GM18861 (cell line): ENCODE data around the gene HERPUD1.
"Not testable (repeated sequence)": the region's sequence is repeated elsewhere in the genome, so short reads cannot be mapped to it uniquely, and the experiment has no call there.

Experiments used
- ATAC-seq: cut with Tn5 transposase; IDR thresholded peaks from one replicate; pipeline ENCODE4 v1.9.1; 2021; ENCODE audit not compliant: unreplicated experiment

The HERPUD1 gene, protein sequence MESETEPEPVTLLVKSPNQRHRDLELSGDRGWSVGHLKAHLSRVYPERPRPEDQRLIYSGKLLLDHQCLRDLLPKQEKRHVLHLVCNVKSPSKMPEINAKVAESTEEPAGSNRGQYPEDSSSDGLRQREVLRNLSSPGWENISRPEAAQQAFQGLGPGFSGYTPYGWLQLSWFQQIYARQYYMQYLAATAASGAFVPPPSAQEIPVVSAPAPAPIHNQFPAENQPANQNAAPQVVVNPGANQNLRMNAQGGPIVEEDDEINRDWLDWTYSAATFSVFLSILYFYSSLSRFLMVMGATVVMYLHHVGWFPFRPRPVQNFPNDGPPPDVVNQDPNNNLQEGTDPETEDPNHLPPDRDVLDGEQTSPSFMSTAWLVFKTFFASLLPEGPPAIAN

GRCh38 chr16:56931892-56932720 is at the start of gene HERPUD1:
HERPUD1 (plus strand) TSS chr16:56932142; CDS start chr16:56932245, 103 bp downstream.
- peak; percentile 80 for ATAC-seq

GRCh38 chr16:56883586-56883985 is 48.4 kb upstream of the HERPUD1 start:
- no peak for ATAC-seq

GRCh38 chr16:56884026-56884582 is 47.8 kb upstream of the HERPUD1 start:
- no peak for ATAC-seq

GRCh38 chr16:56884929-56885328 is 47.0 kb upstream of the HERPUD1 start:
- not testable (repeated sequence) for ATAC-seq

DNA sequence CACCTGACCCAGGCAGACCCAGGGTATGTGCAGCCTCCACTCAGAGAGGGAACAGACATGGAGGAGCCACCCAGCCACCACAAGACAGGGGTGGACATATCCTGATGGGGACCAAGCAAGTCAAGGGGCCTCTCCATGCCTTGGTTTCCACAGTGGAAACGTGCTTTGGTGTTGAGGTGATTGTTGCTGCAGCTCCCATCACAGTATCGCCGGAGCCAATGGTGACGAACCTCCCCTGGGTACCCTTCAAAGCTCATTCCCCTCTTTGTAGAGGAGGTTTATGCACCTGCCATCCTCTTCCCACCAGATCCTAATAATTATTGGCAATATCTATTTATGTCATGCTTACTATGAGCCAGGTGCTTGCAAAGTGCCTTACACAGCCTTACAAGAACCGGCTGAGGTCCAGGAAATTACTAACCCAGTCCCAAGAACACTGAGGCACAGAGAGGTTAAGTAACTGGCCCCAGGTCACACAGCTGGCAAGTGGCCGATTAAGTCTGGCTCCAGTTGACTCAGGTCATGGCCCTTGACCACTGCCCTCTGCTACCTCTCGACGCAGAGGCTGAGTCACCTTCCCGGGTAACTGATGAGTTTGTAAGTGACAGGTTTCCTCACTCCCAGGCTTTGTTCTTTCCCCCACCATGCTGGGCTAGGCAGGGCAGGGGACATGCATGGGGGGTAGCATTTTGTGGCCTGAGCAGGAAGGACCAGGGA is 46.3 kb upstream of the HERPUD1 start:
- ATAC-seq: no peak

GRCh38 chr16:56886296-56886695 is 45.6 kb upstream of the HERPUD1 start:
- ATAC-seq: no peak

- ATAC-seq: no peak
Observed at GRCh38 chr16:56886826-56887225, 45.1 kb upstream of the HERPUD1 start.

DNA sequence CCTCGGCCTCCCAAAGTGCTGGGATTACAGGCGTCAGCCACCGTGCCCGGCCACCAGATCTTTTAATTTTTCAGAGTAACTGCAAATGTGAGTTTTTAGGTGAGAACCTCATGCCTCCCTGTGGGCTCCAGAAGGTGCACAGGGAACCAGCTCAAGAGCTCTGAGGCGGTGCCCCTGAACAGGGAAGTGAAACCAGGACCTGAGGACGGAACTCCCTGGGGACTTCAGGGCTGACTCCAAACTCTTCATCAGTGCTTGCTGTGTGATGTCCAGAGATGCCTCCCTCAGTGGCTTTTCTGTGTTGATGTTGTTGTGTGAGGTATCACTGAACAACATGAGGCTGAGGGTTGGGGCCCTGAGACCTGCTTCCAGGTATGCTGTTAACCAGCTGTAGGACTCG is 43.1 kb upstream of the HERPUD1 start:
- ATAC-seq: no peak

- ATAC-seq: no peak
Observed at GRCh38 chr16:56889206-56889605, 42.7 kb upstream of the HERPUD1 start.

DNA sequence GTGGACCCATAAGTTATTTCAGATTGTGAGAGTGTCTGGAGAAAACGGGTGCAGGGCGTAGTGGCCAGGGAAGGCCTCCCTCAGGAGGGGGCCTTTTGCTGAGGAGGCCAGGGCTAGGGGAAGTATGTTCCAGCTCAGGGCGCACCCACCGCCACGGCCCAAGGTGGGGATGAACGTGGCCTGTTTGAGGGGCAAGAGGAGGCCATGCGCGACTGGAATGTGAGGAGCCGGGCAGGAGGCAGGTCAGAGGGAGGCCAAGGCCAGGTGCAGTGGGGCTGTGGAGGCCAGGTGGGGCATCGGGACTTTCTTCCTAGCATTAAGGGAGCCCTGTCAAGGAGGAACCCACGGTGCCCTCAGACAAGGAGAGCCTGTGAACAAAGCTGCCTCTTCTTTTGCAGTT is 40.3 kb upstream of the HERPUD1 start:
- ATAC-seq: no peak

DNA sequence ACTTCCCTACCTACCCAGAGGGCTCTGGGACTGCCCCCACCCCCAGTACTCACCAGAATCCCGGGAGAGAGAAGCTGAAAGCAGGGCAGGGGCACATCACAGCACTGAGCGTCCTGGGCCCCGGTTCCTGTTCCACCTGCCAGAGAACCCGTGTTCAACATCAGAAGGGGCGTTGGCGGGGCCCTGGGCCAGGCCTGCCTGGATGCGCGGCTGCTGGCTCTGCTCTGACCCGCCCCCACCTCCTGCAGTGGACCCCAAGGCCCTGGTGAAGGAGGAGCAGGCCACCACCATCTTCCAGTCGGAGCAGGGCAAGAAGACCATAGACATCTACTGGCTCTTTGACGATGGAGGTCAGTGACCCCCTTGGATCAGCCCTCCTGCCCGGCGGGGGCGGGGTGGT is 39.2 kb upstream of the HERPUD1 start:
- ATAC-seq: no peak

GRCh38 chr16:56894331-56894917 is 37.5 kb upstream of the HERPUD1 start:
- no peak for ATAC-seq

DNA sequence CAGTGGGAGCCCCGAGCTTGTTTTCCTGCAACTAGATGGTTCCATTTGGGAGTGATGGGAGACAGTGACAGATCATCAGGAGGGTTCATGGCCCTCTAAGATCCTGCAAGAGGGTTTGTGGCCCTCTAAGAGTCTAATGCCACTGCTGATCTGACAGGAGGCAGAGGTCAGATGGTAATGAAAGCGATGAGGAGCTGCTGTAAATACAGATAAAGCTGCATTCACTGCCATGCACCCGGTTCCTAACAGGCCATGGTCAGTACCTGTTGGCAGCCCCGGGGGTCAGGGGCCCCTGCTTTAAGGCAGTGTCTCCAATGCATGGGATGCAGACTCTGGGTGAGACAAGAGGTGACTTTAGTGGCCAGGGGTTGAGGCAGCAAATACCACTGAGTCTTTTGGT is 36.1 kb upstream of the HERPUD1 start:
- no peak for ATAC-seq

- ATAC-seq: no peak
Observed at GRCh38 chr16:56896244-56896643, 35.7 kb upstream of the HERPUD1 start.

GRCh38 chr16:56897026-56897799 is 34.7 kb upstream of the HERPUD1 start:
- no peak for ATAC-seq

- ATAC-seq: peak; percentile 95
Observed at GRCh38 chr16:56898847-56899246, 33.1 kb upstream of the HERPUD1 start.

GRCh38 chr16:56903866-56904265 is 28.1 kb upstream of the HERPUD1 start:
- ATAC-seq: no peak

GRCh38 chr16:56907401-56907800 is 24.5 kb upstream of the HERPUD1 start:
- ATAC-seq: no peak

GRCh38 chr16:56909527-56909979 is 22.4 kb upstream of the HERPUD1 start:
- ATAC-seq: no peak

DNA sequence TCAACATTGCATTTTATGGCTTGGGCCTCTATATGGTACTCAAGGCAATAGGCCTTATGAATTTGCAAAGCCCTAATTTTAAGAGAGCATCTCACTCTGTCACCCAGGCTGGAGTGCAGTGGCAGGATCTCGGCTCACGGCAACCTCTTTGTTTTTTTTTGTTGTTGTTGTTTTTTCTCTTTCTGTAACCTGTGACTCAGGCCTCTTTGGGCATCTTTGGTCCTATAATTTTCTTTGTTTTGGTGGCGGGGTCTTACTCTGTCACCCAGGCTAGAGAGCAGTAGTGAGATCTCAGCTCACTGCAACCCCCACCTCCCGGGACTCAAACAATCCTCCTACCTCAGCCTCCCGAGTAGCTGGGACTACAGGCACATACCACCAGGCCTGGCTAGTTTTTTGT is 21.8 kb upstream of the HERPUD1 start:
- ATAC-seq: no peak
